ENCODE data around the gene CCNG2. TPM values are rescaled to one million over a fixed set of nuclear protein-coding genes. Genes with fewer than 3 reads are reported as not detected.

The CCNG2 gene
- total and polyA plus RNA-seq, 9 of the 15 experiments (the other 6 are each of a cell fraction or from before 2014, with no cell fraction given), result 0.49 to 6.6 (median 2.9) TPM

DNA sequence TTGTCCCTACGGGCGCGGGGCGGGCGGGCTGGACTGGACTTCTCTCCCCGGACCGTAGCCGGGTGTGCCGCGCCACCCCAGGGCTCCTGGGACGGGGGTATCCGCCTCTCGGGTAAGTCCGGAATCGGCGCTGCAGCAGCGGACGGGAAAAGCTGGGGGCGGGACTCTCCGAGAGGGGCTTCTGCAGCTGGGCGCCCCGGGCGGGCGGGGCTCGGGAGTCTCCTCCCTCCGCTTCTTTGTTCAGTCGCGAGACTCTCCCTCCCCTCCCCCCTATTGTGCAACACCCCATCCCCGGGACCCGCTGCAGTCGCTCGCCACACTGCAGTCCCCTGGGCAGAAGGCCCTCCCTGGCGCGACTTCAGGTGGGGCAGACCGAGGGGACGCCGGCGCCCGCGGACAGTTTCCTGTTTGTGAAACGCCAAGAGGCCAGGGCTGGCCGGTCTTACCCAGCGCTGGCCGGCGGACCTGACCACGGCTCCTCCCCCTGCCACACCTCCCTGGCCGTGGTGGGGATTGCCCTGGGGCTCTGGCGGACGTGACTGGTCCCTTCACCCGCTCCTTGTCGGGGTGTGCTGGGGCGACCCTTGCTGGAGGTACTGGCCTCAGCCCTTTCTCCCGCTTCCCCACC is 966 bp downstream of the CCNG2 start (continued):
- TF ChIP-seq, protein P1, sequence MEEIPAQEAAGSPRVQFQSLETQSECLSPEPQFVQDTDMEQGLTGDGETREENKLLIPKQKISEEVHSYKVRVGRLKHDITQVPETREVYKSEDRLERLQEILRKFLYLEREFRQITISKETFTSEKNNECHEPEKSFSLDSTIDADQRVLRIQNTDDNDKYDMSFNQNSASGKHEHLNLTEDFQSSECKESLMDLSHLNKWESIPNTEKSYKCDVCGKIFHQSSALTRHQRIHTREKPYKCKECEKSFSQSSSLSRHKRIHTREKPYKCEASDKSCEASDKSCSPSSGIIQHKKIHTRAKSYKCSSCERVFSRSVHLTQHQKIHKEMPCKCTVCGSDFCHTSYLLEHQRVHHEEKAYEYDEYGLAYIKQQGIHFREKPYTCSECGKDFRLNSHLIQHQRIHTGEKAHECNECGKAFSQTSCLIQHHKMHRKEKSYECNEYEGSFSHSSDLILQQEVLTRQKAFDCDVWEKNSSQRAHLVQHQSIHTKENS (CRISPR knock-in tag; IDR thresholded peaks at IDR 0.05), result no peak
- TF ChIP-seq MYC (IDR thresholded peaks at IDR 0.05; ENCODE audit: low read depth, low read length) (peak; percentile 10; the same call in 1 of the 2 replicates), MYC (CRISPR knock-in tag; IDR thresholded peaks at IDR 0.05; ENCODE audit: borderline replicate concordance, low read depth) (no peak), RAD21 (CRISPR knock-in tag; conservative IDR thresholded peaks at IDR 0.05 in 1 of 2, IDR thresholded peaks at IDR 0.05 in 1 of 2) (peak in 1 of 2 experiments; percentile 55; a peak in 2 of 4 replicates), SMARCE1 (IDR thresholded peaks at IDR 0.05) (no peak), FOXK2 (conservative IDR thresholded peaks at IDR 0.05 in 1 of 2, IDR thresholded peaks at IDR 0.05 in 1 of 2; ENCODE audit: low read depth in 2 of 2) (no peak), NCOA2 (IDR thresholded peaks at IDR 0.05; ENCODE audit: partially characterized antibody in 2 of 2) (no peak), ATF1 (CRISPR knock-in tag; IDR thresholded peaks at IDR 0.05) (no peak), ATF1 (tag; IDR thresholded peaks at IDR 0.05) (no peak), SPI1 (IDR thresholded peaks at IDR 0.05; ENCODE audit: borderline replicate concordance, low read depth, low read length) (no peak), CSDE1 (IDR thresholded peaks at IDR 0.05) (no peak), COPS2 (conservative IDR thresholded peaks at IDR 0.05) (no peak)
- TF ChIP-seq, protein P2, sequence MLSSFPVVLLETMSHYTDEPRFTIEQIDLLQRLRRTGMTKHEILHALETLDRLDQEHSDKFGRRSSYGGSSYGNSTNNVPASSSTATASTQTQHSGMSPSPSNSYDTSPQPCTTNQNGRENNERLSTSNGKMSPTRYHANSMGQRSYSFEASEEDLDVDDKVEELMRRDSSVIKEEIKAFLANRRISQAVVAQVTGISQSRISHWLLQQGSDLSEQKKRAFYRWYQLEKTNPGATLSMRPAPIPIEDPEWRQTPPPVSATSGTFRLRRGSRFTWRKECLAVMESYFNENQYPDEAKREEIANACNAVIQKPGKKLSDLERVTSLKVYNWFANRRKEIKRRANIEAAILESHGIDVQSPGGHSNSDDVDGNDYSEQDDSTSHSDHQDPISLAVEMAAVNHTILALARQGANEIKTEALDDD (IDR thresholded peaks at IDR 0.05), result no peak
- TF ChIP-seq, protein P3, sequence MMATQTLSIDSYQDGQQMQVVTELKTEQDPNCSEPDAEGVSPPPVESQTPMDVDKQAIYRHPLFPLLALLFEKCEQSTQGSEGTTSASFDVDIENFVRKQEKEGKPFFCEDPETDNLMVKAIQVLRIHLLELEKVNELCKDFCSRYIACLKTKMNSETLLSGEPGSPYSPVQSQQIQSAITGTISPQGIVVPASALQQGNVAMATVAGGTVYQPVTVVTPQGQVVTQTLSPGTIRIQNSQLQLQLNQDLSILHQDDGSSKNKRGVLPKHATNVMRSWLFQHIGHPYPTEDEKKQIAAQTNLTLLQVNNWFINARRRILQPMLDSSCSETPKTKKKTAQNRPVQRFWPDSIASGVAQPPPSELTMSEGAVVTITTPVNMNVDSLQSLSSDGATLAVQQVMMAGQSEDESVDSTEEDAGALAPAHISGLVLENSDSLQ (IDR thresholded peaks at IDR 0.05), result no peak
- TF ChIP-seq, protein P4, sequence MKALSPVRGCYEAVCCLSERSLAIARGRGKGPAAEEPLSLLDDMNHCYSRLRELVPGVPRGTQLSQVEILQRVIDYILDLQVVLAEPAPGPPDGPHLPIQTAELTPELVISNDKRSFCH (CRISPR knock-in tag; IDR thresholded peaks at IDR 0.05), result no peak
- TF ChIP-seq, protein P4 (tag; IDR thresholded peaks at IDR 0.05), result no peak
- TF ChIP-seq, protein P5, sequence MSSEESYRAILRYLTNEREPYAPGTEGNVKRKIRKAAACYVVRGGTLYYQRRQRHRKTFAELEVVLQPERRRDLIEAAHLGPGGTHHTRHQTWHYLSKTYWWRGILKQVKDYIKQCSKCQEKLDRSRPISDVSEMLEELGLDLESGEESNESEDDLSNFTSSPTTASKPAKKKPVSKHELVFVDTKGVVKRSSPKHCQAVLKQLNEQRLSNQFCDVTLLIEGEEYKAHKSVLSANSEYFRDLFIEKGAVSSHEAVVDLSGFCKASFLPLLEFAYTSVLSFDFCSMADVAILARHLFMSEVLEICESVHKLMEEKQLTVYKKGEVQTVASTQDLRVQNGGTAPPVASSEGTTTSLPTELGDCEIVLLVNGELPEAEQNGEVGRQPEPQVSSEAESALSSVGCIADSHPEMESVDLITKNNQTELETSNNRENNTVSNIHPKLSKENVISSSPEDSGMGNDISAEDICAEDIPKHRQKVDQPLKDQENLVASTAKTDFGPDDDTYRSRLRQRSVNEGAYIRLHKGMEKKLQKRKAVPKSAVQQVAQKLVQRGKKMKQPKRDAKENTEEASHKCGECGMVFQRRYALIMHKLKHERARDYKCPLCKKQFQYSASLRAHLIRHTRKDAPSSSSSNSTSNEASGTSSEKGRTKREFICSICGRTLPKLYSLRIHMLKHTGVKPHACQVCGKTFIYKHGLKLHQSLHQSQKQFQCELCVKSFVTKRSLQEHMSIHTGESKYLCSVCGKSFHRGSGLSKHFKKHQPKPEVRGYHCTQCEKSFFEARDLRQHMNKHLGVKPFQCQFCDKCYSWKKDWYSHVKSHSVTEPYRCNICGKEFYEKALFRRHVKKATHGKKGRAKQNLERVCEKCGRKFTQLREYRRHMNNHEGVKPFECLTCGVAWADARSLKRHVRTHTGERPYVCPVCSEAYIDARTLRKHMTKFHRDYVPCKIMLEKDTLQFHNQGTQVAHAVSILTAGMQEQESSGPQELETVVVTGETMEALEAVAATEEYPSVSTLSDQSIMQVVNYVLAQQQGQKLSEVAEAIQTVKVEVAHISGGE (CRISPR knock-in tag; IDR thresholded peaks at IDR 0.05), result peak in 2 of 3 experiments; percentile 39 to 76; a peak in 3 of 6 replicates
- TF ChIP-seq, protein P6, sequence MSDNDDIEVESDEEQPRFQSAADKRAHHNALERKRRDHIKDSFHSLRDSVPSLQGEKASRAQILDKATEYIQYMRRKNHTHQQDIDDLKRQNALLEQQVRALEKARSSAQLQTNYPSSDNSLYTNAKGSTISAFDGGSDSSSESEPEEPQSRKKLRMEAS (CRISPR knock-in tag; IDR thresholded peaks at IDR 0.05), result no peak
- TF ChIP-seq, protein P7, sequence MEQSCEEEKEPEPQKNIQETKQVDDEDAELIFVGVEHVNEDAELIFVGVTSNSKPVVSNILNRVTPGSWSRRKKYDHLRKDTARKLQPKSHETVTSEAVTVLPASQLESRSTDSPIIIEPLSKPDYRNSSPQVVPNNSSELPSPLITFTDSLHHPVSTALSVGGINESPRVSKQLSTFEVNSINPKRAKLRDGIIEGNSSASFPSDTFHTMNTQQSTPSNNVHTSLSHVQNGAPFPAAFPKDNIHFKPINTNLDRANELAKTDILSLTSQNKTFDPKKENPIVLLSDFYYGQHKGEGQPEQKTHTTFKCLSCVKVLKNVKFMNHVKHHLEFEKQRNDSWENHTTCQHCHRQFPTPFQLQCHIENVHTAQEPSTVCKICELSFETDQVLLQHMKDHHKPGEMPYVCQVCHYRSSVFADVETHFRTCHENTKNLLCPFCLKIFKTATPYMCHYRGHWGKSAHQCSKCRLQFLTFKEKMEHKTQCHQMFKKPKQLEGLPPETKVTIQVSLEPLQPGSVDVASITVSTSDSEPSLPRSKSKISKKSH (CRISPR knock-in tag; IDR thresholded peaks at IDR 0.05), result no peak
